ENCODE data around the gene SCYL3. TPM values are rescaled to one million over a fixed set of nuclear protein-coding genes. Genes with fewer than 3 reads are reported as not detected.

SCYL3 gene
- total and polyA plus RNA-seq, 2 experiments from 2014 or later: 2.2 to 6.8 TPM

DNA sequence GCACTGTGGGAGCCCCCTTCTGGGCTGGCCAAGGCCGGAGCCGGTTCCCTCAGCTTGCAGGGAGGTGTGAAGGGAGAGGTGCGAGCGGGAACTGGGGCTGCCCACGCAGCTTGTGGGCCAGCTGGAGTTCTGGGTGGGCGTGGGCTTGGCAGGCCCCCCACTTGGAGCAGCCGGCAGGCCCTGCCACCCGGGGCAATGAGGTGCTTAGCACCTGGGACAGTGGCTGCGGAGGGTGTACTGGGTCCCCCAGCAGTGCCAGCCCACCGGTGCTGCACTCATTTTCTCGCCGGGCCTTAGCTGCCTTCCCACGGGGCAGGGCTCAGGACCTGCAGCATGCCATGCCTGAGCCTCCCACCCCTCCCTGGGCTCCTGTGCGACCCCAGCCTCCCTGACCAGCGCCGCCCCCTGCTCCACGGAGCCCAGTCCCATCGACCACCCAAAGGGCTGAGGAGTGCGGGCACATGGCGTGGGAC is 11.6 kb downstream of the SCYL3 start:
- DNase-seq (ENCODE audit: low spot score) (no peak), ATAC-seq (no peak)
- Histone ChIP-seq H2AFZ (no peak overlapping the region), H3K4me3 (no peak overlapping the region), H3K4me2 (no peak overlapping the region), H3F3A (replicated peaks; ENCODE audit: low read depth) (no peaks in the 10 kb centered on the region), H3K27me3 (ENCODE audit: insufficient read depth) (no peaks in the 10 kb centered on the region), H3K36me3 (ENCODE audit: insufficient read depth) (peaks cover 4% of the 10 kb centered on the region; the same call in 1 of the 2 replicates), H3K9me2 (ENCODE audit: insufficient read depth) (no peaks in the 10 kb centered on the region), H4K20me1 (replicated peaks; ENCODE audit: insufficient read depth) (no peaks in the 10 kb centered on the region), H3K4me1 (ENCODE audit: insufficient read depth) (no peaks in the 10 kb centered on the region), H3K79me2 (replicated peaks; ENCODE audit: insufficient read depth) (0 out of 2 replicates have a peak, but pooled peaks cover 4% of the 10 kb centered on the region), H3K27ac (ENCODE audit: low read depth) (no peak overlapping the region)
- H3K4me3 Mint-ChIP-seq: no peak overlapping the region
- H3K4me1 Mint-ChIP-seq: no peaks in the 10 kb centered on the region
- peaks cover 1% of the 10 kb centered on the region for H3K27me3 Mint-ChIP-seq (ENCODE audit: insufficient read depth, low read depth, poor library complexity)
- no peaks in the 10 kb centered on the region for H3K9me3 Mint-ChIP-seq
- H3K36me3 Mint-ChIP-seq (ENCODE audit: low read depth): peaks cover 24% of the 10 kb centered on the region
- TF ChIP-seq, protein P1, sequence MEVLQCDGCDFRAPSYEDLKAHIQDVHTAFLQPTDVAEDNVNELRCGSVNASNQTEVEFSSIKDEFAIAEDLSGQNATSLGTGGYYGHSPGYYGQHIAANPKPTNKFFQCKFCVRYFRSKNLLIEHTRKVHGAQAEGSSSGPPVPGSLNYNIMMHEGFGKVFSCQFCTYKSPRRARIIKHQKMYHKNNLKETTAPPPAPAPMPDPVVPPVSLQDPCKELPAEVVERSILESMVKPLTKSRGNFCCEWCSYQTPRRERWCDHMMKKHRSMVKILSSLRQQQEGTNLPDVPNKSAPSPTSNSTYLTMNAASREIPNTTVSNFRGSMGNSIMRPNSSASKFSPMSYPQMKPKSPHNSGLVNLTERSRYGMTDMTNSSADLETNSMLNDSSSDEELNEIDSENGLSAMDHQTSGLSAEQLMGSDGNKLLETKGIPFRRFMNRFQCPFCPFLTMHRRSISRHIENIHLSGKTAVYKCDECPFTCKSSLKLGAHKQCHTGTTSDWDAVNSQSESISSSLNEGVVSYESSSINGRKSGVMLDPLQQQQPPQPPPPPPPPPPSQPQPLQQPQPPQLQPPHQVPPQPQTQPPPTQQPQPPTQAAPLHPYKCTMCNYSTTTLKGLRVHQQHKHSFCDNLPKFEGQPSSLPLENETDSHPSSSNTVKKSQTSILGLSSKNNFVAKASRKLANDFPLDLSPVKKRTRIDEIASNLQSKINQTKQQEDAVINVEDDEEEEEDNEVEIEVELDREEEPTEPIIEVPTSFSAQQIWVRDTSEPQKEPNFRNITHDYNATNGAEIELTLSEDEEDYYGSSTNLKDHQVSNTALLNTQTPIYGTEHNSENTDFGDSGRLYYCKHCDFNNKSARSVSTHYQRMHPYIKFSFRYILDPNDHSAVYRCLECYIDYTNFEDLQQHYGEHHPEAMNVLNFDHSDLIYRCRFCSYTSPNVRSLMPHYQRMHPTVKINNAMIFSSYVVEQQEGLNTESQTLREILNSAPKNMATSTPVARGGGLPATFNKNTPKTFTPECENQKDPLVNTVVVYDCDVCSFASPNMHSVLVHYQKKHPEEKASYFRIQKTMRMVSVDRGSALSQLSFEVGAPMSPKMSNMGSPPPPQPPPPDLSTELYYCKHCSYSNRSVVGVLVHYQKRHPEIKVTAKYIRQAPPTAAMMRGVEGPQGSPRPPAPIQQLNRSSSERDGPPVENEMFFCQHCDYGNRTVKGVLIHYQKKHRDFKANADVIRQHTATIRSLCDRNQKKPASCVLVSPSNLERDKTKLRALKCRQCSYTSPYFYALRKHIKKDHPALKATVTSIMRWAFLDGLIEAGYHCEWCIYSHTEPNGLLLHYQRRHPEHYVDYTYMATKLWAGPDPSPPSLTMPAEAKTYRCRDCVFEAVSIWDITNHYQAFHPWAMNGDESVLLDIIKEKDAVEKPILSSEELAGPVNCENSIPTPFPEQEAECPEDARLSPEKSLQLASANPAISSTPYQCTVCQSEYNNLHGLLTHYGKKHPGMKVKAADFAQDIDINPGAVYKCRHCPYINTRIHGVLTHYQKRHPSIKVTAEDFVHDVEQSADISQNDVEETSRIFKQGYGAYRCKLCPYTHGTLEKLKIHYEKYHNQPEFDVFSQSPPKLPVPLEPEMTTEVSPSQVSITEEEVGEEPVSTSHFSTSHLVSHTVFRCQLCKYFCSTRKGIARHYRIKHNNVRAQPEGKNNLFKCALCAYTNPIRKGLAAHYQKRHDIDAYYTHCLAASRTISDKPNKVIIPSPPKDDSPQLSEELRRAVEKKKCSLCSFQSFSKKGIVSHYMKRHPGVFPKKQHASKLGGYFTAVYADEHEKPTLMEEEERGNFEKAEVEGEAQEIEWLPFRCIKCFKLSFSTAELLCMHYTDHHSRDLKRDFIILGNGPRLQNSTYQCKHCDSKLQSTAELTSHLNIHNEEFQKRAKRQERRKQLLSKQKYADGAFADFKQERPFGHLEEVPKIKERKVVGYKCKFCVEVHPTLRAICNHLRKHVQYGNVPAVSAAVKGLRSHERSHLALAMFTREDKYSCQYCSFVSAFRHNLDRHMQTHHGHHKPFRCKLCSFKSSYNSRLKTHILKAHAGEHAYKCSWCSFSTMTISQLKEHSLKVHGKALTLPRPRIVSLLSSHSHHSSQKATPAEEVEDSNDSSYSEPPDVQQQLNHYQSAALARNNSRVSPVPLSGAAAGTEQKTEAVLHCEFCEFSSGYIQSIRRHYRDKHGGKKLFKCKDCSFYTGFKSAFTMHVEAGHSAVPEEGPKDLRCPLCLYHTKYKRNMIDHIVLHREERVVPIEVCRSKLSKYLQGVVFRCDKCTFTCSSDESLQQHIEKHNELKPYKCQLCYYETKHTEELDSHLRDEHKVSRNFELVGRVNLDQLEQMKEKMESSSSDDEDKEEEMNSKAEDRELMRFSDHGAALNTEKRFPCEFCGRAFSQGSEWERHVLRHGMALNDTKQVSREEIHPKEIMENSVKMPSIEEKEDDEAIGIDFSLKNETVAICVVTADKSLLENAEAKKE (CRISPR knock-in tag; IDR thresholded peaks at IDR 0.05): no peak
- TF ChIP-seq CREB1 (CRISPR knock-in tag; IDR thresholded peaks at IDR 0.05; ENCODE audit: low read depth): no peak
- TF ChIP-seq EZH2 (IDR thresholded peaks at IDR 0.05; ENCODE audit: low read depth, unreplicated experiment): no peak
- no peak for TF ChIP-seq ZNF331 (CRISPR knock-in tag; IDR thresholded peaks at IDR 0.05; ENCODE audit: low read depth)
- no peak for TF ChIP-seq ZNF114 (CRISPR knock-in tag; IDR thresholded peaks at IDR 0.05)
- H3K27ac Mint-ChIP-seq: no peak overlapping the region
